Measurements from ENCODE around the gene MSH3. TPM values are rescaled to one million over a fixed set of nuclear protein-coding genes. Genes with fewer than 3 reads are reported as not detected.
"Not testable (repeated sequence)": the region's sequence is repeated elsewhere in the genome, so short reads cannot be mapped to it uniquely, and the experiment has no call there.

MSH3 gene
- polyA plus RNA-seq, 3 donors = 17.2 to 20.6 (median 19.4) TPM

DNA sequence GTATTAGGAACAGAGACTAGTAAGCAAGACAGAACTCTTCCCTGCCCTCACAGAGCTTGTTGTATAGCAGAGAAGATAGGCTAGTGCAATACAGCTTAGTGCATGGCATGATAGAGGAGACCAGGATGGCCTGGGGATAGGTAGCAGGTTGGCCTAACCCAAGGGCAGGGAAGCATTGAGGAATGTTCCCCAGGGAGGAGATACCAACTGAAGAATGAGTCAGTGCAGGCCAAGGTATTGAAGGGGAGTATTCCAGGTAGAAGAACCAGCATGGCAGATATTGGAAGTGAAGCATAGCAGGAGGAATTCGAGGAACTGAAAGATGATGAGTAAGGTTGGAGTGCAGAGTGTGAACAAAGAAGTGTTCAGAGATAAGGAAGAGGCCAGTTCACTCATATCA, 138.9 kb downstream of the MSH3 start:
- no peak for DNase-seq

DNA sequence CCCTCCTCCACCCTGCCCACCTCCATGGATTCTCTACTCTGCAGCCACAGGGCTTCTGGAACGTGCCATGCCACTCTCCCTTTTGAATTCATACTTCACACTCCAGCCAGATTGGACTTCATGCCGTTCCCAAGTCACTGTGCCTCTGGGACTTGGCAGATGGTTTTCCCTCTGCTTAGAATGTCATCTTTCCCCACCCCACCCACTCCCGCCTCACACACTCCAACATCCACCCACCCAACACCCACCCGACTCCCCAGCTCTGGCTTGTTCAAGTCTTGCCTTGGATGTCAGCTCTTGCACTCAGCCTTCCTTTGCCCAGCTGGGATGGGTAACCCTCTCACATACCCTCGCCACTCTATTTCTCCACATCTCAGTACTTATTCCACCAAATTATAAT, 142.4 kb downstream of the MSH3 start:
- DNase-seq = no peak

DNA sequence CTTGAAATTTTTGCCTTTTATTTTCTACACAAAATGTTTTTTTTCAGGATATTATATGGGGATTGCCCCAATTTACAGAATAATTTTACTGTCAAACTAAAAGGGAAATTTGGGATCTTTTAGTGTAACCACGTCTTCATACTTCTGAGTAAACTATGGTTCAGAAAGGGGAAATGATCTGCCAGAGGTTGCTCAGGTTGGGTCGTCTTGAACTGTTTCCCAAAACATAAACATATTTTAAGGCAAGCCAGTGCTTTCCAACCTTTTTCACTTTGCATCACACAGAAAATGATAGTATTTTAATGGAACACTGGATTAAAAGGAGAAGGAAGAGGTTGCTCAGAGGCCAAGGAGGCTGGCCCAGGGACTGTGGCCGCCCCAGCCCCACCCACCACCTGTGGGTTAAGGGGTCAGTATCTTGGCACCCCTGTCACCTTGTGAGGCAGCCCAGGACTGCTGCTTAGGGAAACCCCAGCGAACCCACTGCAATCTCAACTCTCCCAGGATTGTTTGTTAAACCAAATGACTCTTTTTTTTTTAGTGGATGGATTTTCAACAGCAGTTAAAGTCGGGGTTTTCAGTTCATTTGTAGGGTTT, 143.1 kb downstream of the MSH3 start:
- no peak for DNase-seq

DNA sequence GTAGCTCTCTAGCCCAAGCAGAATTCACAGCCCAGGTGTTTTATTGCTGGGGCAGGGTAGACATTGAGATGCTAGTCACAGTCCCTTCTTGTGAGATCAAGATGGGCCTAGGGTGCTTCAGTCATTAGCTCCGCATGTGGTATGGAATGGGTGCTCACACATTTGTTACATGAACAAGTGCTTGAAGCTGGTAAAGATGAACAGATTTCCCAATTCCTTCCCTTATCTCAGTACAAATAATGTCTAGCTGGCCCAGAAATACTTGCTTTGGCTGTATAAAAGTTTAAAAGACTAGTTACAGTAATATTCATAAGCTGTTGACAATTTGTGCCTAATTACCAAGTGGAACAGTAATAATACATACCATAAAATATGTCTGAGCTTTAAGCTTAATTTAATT, 143.7 kb downstream of the MSH3 start:
- DNase-seq = no peak

DNA sequence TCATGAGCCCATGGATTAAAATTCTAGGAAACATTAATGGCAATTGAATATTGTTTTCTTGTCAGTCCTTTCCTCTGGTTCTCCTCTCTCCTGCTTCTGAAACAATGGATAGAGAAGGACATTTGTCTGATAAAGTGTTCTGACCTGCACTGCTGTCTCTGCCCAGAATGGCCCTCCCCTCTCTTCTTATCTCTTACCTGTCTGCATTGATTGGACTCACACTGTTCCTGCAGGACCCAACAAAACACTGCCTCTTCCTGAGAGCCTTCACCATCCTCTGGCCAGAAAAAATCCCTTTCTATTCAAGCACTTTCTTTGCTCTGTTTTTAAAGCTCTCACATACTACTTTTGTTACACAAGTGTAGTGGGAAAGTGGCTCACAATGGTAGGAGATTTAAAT, 144.2 kb downstream of the MSH3 start:
- no peak for DNase-seq

DNA sequence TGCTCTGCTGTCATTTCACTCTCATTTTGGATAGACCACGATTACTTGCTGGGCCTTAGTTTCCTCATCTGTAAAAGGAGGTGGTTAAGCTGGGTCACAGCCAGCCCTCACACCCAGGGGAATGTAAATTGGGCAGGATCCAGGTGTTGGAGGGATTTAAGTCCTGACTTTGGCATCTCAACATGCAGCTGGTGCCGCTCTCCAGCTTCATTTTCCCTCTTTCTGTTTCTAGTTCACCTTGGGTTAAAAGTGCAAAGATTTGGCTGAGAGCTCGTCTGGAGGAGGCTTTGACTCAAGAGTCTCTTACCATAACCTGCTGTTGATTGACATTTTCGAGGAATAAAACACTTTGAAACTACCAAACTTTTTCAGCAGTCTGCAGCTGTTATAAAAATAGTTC, 144.6 kb downstream of the MSH3 start:
- no peak for DNase-seq

DNA sequence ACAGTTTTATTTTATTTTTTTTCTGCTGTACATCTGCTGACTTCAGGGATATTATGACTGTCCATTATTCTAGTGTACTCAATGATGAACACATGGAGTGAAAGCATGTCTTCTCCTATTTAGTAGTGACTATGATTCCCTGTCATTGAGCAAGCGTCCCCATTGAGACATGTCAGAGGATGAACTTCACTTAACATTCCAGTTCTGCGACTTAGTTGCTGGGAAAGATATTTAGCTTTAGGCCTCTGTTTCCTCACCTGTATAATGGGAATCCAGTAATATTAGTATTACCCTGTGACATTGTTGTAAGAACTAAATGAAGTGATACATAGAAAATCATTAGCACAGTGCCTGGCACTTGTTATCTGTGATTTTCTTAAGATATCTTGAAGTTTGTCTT, 145.1 kb downstream of the MSH3 start:
- no peak for DNase-seq

DNA sequence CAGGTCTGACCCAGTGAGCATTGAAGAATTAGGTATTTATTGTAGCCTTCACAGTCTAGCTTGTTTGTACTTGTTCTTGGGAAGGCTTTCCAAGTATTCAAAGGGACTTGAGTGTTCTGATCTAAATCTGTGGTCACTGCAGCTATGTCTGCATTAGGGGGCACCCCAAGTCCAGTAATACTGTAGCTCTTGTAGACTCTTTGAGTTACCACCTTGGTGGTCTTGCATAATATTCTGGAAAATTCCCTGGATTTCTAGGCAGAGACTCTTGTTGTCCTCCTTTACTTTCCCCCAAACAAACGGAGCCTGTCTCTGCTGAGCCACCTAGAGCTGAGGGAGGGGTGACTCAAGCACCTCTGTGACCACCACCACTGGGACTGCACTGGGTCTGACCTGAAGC, 149.9 kb downstream of the MSH3 start:
- DNase-seq = no peak

DNA sequence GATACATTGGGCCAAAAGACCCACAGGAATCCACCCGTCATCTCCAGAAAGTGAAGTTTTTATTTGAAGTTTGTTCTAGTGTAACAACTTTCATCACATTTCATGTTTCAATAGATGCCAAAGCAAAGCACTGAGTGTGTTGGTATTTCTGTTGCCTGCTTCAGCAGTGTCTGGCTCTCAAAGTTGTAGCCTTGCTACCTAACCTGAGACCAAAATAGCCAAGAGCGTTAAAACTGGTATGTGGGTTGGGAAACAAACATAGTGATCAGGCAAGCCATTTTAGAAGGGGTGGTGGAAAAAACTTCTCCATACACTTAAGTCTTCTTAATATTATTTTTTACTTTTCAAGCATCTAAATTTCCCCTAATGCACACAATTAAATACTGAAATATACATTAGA, 150.6 kb downstream of the MSH3 start:
- DNase-seq = no peak

DNA sequence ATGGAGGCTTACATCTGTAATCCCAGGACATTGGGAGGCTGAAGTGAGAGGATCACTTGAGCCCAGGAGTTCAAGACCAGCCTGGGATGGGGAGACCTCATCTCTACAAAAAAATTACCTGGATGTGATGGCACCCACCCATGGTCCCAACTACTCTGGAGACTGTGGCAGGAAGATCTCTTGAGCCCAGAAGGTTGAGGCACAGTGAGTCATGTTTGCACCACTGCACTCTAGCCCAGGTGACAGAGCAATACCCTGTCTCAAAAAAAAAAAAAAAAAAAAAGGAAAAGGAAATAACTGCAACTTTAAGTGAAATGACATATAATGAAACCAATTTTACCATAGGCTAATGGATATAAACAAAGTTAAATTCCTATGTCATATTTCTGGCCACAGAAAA, 152.5 kb downstream of the MSH3 start:
- DNase-seq = no peak

DNA sequence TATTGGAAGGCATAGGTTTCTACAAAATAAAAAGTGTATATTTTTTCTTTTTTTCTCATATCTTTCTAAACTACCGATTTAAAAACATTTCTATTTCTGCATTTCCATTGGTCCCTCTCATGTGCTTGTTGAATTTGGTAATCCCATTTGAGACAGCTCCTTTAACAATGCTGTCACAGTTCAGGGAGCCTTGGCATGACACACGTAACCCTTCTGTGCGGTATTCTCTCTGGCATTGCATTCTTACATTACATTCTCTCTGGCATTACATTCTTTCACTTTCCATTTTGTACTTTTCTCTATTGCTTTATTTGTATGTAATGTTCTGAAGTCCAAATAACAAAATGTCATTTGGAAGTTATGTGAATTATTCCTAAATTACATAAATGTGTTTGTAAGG, 155.0 kb downstream of the MSH3 start:
- no peak for DNase-seq

DNA sequence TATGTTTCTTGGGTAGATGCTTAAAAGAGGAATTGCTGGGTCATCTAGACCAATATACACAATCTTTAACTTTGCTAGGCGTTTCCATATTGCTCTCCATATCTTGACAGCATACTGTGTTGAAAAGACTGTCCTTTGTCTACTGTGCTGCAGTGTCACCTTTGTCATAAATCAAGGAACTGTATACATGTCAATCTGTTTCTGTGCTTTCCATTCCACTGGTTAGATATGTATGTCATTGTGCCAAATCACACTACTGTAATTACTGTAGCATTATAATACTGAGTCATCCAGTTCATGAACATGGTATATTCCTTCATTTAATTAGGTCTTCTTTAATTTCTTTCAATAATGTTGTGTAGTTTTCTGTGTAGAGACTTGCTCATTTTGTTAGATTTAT, 156.0 kb downstream of the MSH3 start:
- no peak for DNase-seq

DNA sequence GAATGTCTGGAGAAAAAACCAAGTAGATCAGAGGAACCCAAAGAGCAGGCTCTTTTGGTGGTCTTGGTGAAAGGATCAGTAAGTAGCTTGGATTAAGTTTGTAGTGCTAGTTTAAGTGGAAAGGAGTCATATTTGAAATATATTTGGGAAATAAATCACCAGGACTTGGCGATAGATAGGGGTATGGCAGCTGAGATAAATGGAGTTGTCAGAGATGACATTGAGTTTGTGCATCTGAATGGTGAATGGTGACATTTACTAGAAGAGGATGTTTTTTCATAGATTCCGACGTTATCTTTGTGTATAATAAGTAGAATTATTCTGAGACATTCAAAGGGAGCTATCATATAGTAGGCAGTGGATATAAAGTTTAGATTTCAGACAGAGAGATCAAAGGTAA, 162.1 kb downstream of the MSH3 start:
- no peak for DNase-seq

DNA sequence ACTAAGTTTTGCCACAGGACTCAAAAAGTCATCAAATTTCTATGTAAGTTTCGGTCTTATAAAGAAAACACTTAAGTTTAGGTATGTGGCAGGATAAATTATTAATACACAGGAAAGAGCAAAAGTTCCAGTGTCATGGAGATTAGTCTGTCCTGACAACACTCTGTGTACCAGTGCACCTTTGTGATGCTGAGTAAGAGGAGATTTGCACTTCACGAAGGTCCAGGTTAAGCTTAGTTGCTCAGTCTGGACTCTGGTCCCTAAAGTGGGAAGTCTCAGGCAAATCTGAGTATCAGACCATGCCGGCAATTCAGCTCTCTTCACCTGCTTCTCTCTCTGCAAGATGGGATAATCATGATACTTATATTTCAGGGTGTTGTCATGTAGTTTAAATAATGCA, 166.2 kb downstream of the MSH3 start:
- DNase-seq = no peak

DNA sequence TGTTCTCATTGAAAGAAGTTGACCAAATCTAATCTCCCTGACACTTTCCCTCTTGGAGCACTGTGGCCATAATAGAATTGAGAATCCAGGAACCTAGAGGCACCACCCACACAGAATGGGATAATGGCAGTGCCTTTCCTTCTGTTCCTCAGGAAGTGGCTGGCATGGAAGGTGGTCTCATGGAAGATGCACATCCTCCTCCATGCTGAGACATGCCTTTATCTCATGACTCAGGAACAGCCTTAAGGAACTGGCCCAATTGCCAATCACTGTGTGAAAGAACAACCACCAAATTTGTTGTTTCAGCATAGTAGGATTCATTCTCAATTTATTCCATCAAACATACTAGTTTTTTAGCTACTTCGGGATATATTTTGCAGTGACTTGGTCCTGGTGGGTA, 168.2 kb downstream of the MSH3 start:
- no peak for DNase-seq

DNA sequence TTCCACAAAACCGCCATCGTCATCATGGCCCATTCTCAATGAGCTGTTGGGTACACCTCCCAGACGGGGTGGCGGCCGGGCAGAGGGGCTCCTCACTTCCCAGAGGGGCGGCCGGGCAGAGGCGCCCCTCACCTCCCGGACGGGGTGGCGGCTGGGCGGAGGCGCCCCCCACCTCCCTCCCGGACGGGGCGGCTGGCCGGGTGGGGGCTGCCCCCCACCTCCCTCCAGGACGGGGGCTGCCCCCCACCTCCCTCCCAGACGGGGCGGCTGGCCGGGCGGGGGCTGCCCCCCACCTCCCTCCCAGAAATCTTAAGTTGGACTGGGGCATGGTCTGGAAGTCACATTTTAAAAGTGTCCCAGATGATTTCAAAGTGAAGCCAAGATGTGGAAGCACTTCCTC, 169.7 kb downstream of the MSH3 start:
- DNase-seq = not testable (repeated sequence)

DNA sequence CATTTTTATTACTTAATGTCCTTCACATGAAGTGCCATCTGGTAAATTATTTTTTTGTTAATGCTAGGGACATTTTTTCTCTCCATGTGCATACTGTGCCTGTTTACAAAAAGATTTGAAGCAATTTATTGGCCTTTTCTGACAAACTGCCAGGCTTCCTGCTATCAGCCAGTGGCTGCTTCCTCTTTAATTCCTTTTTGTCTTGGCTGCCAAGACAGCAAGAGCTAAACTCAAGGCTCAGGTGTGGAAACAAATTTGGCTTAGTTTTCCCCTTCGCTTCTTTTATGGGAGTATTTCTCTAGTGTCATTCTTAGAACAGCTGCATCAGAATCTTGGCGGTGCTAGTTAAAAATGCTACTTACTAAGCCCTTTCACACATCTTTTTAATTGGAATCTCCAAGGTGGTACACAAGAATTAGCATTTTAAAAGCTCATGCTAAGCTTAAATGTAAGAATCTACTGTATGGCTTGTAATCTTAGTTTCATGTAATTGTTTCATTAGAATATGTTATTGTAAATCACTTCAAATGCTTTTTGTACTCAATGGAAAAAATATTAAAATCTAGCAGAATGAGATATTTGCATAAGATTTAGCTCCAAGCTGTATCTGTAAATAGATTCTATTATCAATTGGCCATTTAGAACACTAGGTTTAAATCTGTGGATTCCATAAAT, 171.5 kb downstream of the MSH3 start:
- no peak for DNase-seq

DNA sequence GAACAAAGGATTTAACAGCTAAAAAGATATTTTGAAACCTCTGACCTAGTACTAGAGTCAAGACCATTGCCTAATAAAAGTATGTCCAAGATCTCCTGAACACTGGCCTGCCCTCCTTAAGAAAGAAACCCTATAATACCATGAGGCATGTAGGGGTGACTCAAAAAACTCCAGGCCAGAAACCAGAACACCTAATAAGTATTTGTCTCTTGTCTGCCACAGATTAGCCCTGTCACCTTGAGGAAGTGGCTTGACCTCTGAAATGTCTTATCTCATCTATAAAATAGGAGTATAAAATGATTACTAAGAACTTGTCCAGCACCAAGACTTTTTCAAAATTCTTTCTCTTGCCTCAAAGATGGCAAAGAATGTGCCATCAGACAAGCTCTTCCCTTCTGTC, 180.3 kb downstream of the MSH3 start:
- no peak for DNase-seq

DNA sequence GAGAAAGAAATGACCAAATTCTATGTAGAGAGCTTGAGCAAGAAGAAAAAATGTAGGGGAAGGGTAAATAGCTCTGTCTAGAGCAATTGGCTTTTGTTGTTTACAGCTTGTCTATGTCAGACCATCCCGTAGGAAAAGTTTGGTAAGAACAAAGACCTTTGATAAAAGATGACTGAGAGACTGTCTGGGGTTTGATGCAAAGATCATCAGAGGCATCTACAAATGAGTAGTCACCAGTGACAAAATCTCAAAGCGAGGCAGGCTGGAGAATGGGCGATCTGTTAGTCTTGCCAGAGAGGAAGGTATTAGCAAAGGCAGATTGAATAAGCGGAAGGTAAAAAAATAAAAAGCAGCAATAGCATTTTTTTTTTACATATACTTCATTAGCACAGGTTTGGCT, 180.7 kb downstream of the MSH3 start:
- no peak for DNase-seq

DNA sequence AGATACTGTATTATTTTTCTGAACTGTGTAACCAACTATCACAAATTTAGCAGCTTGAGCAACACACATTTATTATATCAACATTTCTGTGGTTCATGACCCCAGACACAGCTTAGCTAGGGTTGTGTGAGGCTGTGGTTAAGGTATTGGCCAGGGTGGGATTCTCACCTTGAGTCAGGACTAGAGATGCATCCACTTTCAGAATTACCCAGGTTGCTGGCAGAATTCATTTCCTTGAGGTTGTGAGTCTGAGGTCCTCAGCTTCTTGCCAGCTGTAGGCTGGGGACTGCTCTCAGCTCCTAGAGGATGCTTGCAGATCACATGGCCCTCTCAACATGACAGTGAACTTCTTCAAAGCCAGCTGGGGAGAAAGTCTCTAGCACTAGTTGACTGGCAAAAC, 183.2 kb downstream of the MSH3 start:
- no peak for DNase-seq

DNA sequence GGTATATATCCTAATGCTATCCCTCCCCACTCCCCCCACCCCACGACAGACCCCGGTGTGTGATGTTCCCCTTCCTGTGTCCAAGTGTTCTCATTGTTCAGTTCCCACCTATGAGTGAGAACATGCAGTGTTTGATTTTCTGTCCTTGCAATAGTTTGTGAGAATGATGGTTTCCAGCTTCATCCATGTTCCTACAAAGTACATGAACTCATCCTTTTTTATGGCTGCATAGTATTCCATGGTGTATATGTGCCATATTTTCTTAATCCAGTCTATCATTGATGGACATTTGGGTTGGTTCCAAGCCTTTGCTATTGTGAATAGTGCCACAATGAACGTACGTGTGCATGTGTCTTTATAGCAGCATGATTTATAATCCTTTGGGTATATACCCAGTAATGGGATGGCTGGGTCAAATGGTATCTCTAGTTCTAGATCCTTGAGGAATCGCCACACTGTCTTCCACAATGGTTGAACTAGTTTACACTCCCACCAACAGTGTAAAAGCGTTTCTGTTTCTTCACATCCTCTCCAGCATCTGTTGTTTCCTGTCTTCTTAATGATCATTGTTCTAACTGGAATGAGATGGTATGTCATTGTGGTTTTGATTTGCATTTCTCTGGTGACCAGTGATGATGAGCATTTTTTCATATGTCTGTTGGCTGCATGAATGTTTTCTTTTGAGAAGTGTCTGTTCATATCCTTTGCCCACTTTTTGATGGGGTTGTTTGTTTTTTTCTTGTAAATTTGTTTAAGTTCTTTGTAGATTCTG, 186.8 kb downstream of the MSH3 start:
- DNase-seq = not testable (repeated sequence)

DNA sequence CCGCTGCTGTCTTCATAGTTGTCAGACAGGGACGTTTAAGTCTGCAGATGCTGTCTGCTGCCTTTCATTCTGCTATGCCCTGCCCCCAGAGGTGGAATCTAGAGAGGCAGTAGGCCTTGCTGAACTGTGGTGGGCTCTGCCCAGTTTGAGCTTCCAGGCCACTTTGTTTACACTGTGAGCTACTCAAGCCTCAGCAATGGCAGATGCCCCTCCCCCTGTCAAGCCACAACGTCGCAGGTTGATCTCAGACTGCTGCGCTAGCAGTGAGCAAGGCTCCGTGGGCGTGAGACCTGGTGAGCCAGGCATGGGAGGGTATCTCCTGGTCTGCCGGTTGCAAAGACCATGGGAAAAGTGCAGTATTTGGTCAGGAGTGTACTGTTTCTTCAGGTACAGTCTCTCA, 192.0 kb downstream of the MSH3 start:
- DNase-seq = not testable (repeated sequence)

DNA sequence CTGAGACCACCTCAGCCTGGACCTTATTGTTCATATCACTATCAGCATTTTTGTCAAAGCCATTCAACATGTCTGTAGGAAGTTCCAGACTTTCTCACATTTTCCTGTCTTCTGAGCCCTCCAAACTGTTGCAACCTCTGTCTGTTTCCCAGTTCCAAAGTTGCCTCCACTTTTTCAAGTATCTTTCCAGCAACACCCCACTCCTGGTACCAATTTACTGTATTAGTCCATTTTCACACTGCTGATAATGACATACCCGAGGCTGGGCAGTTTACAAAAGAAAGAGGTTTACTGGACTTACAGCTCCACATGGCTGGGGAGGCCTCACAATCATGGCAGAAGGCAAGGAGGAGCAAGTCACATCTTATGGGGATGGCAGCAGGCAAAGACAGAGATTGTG, 195.7 kb downstream of the MSH3 start:
- not testable (repeated sequence) for DNase-seq

All from renal pelvis (tissue), 4 donors.